ENCODE data around the gene CD163.

- TF ChIP-seq ZNF501 (tag by site-specific recombination; IDR thresholded peaks at IDR 0.05) (no peak), ZBTB20 (tag by site-specific recombination; IDR thresholded peaks at IDR 0.05) (no peak), ZNF366 (tag by site-specific recombination; conservative IDR thresholded peaks at IDR 0.05) (no peak), ATF2 (tag by site-specific recombination; IDR thresholded peaks at IDR 0.05; ENCODE audit: low read depth) (no peak), ZNF266 (tag by site-specific recombination; IDR thresholded peaks at IDR 0.05; ENCODE audit: low read depth) (no peak), ZNF561 (tag by site-specific recombination; IDR thresholded peaks at IDR 0.05; ENCODE audit: borderline replicate concordance) (no peak), CTCF (tag by site-specific recombination; IDR thresholded peaks at IDR 0.05) (no peak), ZNF133 (tag by site-specific recombination; IDR thresholded peaks at IDR 0.05) (no peak), OSR2 (tag by site-specific recombination; IDR thresholded peaks at IDR 0.05) (no peak), MEIS1 (CRISPR knock-in tag; IDR thresholded peaks at IDR 0.05; ENCODE audit: borderline replicate concordance) (no peak), KLF16 (tag by site-specific recombination; IDR thresholded peaks at IDR 0.05) (no peak)
- TF ChIP-seq, protein P1, sequence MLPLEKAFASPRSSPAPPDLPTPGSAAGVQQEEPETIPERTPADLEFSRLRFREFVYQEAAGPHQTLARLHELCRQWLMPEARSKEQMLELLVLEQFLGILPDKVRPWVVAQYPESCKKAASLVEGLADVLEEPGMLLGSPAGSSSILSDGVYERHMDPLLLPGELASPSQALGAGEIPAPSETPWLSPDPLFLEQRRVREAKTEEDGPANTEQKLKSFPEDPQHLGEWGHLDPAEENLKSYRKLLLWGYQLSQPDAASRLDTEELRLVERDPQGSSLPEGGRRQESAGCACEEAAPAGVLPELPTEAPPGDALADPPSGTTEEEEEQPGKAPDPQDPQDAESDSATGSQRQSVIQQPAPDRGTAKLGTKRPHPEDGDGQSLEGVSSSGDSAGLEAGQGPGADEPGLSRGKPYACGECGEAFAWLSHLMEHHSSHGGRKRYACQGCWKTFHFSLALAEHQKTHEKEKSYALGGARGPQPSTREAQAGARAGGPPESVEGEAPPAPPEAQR (tag by site-specific recombination; IDR thresholded peaks at IDR 0.05) = no peak
- TF ChIP-seq, protein P2, sequence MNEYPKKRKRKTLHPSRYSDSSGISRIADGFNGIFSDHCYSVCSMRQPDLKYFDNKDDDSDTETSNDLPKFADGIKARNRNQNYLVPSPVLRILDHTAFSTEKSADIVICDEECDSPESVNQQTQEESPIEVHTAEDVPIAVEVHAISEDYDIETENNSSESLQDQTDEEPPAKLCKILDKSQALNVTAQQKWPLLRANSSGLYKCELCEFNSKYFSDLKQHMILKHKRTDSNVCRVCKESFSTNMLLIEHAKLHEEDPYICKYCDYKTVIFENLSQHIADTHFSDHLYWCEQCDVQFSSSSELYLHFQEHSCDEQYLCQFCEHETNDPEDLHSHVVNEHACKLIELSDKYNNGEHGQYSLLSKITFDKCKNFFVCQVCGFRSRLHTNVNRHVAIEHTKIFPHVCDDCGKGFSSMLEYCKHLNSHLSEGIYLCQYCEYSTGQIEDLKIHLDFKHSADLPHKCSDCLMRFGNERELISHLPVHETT (tag by site-specific recombination; IDR thresholded peaks at IDR 0.05) = no peak
Measured at GRCh38 chr12:7444076-7444475, 59.5 kb downstream of the CD163 start, which contains the start of gene CD163L1.
